IPS-20b (cell line): ENCODE measurements around the gene NDUFA9.

Experiments
- H3K27ac ChIP-seq: one replicate; pipeline ENCODE4 v1.5.1; 2013; ENCODE audit warnings: low read length
- H3K27me3 ChIP-seq: 2 replicates; pipeline ENCODE4 v1.6.1; 2013; ENCODE audit warnings: mild to moderate bottlenecking, low read length, inconsistent platforms; ENCODE audit not compliant: insufficient read depth
- H3K36me3 ChIP-seq: 2 replicates; pipeline ENCODE4 v1.6.1; 2013; ENCODE audit warnings: low read depth, mild to moderate bottlenecking, inconsistent platforms, low read length, moderate library complexity; ENCODE audit not compliant: insufficient read depth
- H3K4me1 ChIP-seq: 2 replicates; pipeline ENCODE4 v1.6.1; 2013; ENCODE audit warnings: mild to moderate bottlenecking, control low read depth, inconsistent platforms, low read length, moderate library complexity; ENCODE audit not compliant: insufficient read depth
- H3K4me3 ChIP-seq: 2 replicates; pipeline ENCODE4 v1.5.1; 2013; ENCODE audit warnings: mild to moderate bottlenecking, low read length, inconsistent platforms
- H3K9ac ChIP-seq: 2 replicates; pipeline ENCODE4 v1.6.1; 2013; ENCODE audit warnings: low read depth, mild to moderate bottlenecking, inconsistent platforms, low read length, moderate library complexity
- H3K9me3 ChIP-seq: 2 replicates; pipeline ENCODE4 v1.6.1; 2013; ENCODE audit warnings: mild to moderate bottlenecking, low read depth, low read length, inconsistent platforms; ENCODE audit not compliant: insufficient read depth

The NDUFA9 gene

GRCh38 chr12:4648501-4649357 lies at the start of gene NDUFA9, which contains the start of gene AKAP3:
Gene NDUFA9 (plus strand): TSS chr12:4649114. CDS start chr12:4649127, 13 bp downstream.
Gene AKAP3 (minus strand): TSS chr12:4649051. CDS start chr12:4638196, 10,855 bp downstream.
- H3K36me3 ChIP-seq, result peaks cover under 1% of the 10 kb centered on the region; the same call in 1 of the 2 replicates
- no peaks in the 10 kb centered on the region for H3K9me3 ChIP-seq
- peaks cover 3% of the 10 kb centered on the region; the same call in 1 of the 2 replicates for H3K4me1 ChIP-seq
- no peaks in the 10 kb centered on the region for H3K27me3 ChIP-seq
- H3K27ac ChIP-seq, result peak within 1 kb of the TSS; percentile 37
- peak within 1 kb of the TSS; percentile 88 for H3K9ac ChIP-seq
- H3K4me3 ChIP-seq, result peak within 1 kb of the TSS; percentile 89

- Histone ChIP-seq H3K36me3 (peaks cover 3% of the 10 kb centered on the region; the same call in 1 of the 2 replicates), H3K9ac (no peak overlapping the region), H3K4me3 (no peak overlapping the region), H3K9me3 (no peaks in the 10 kb centered on the region), H3K4me1 (no peaks in the 10 kb centered on the region), H3K27ac (no peak overlapping the region), H3K27me3 (peaks cover 7% of the 10 kb centered on the region; the same call in 1 of the 2 replicates)
Observed at GRCh38 chr12:4603421-4603820, 45.5 kb upstream of the NDUFA9 start.

- H3K9me3 ChIP-seq, result no peaks in the 10 kb centered on the region
Observed at GRCh38 chr12:4603946-4604345, 45.0 kb upstream of the NDUFA9 start.

GRCh38 chr12:4604684-4605193 lies 44.2 kb upstream of the NDUFA9 start:
- Histone ChIP-seq H3K4me3 (peak overlapping the region; percentile 91), H3K9ac (peak overlapping the region; percentile 84), H3K9me3 (no peaks in the 10 kb centered on the region), H3K27me3 (peaks cover 7% of the 10 kb centered on the region; the same call in 1 of the 2 replicates), H3K36me3 (peaks cover 3% of the 10 kb centered on the region; the same call in 1 of the 2 replicates), H3K27ac (no peak overlapping the region), H3K4me1 (no peaks in the 10 kb centered on the region)

More at GRCh38 chr12:4603946-4604345, 45.0 kb upstream of the NDUFA9 start:
- H3K27ac ChIP-seq, result no peak overlapping the region
- H3K36me3 ChIP-seq, result peaks cover 3% of the 10 kb centered on the region; the same call in 1 of the 2 replicates
- no peak overlapping the region for H3K4me3 ChIP-seq
- H3K9ac ChIP-seq, result no peak overlapping the region
- peaks cover 7% of the 10 kb centered on the region; the same call in 1 of the 2 replicates for H3K27me3 ChIP-seq
- H3K4me1 ChIP-seq, result no peaks in the 10 kb centered on the region

- peaks cover 7% of the 10 kb centered on the region; the same call in 1 of the 2 replicates for H3K27me3 ChIP-seq
- H3K9me3 ChIP-seq, result no peaks in the 10 kb centered on the region
- H3K36me3 ChIP-seq, result peaks cover 7% of the 10 kb centered on the region; the same call in 1 of the 2 replicates
- no peak overlapping the region for H3K27ac ChIP-seq
- H3K9ac ChIP-seq, result no peak overlapping the region
- H3K4me3 ChIP-seq, result no peak overlapping the region
- no peaks in the 10 kb centered on the region for H3K4me1 ChIP-seq
Observed at GRCh38 chr12:4607056-4607455, 41.9 kb upstream of the NDUFA9 start.

GRCh38 chr12:4609071-4609470 lies 39.8 kb upstream of the NDUFA9 start:
- H3K4me1 ChIP-seq, result no peaks in the 10 kb centered on the region
- no peak overlapping the region for H3K4me3 ChIP-seq
- no peak overlapping the region for H3K9ac ChIP-seq
- no peak overlapping the region for H3K27ac ChIP-seq
- no peaks in the 10 kb centered on the region for H3K9me3 ChIP-seq
- H3K27me3 ChIP-seq, result no peaks in the 10 kb centered on the region
- H3K36me3 ChIP-seq, result peaks cover 23% of the 10 kb centered on the region

- H3K4me1 ChIP-seq, result no peaks in the 10 kb centered on the region
- H3K27me3 ChIP-seq, result no peaks in the 10 kb centered on the region
- peaks cover 25% of the 10 kb centered on the region for H3K36me3 ChIP-seq
Observed at GRCh38 chr12:4610481-4610880, 38.4 kb upstream of the NDUFA9 start.

GRCh38 chr12:4615667-4616066 lies 33.2 kb upstream of the NDUFA9 start:
- Histone ChIP-seq H3K4me1 (no peaks in the 10 kb centered on the region), H3K9me3 (no peaks in the 10 kb centered on the region), H3K9ac (no peak overlapping the region), H3K4me3 (no peak overlapping the region), H3K36me3 (peaks cover 23% of the 10 kb centered on the region), H3K27me3 (no peaks in the 10 kb centered on the region), H3K27ac (no peak overlapping the region)

More at GRCh38 chr12:4610481-4610880, 38.4 kb upstream of the NDUFA9 start:
- Histone ChIP-seq H3K27ac (no peak overlapping the region), H3K9me3 (no peaks in the 10 kb centered on the region), H3K9ac (no peak overlapping the region), H3K4me3 (no peak overlapping the region)

- H3K9me3 ChIP-seq, result no peaks in the 10 kb centered on the region
- no peaks in the 10 kb centered on the region for H3K4me1 ChIP-seq
- no peaks in the 10 kb centered on the region for H3K36me3 ChIP-seq
- no peak overlapping the region for H3K9ac ChIP-seq
- H3K4me3 ChIP-seq, result no peak overlapping the region
- no peaks in the 10 kb centered on the region for H3K27me3 ChIP-seq
- H3K27ac ChIP-seq, result no peak overlapping the region
Observed at GRCh38 chr12:4621511-4621910, 27.4 kb upstream of the NDUFA9 start.

- H3K9ac ChIP-seq, result no peak overlapping the region
- no peaks in the 10 kb centered on the region for H3K36me3 ChIP-seq
- H3K4me3 ChIP-seq, result no peak overlapping the region
- peaks cover 13% of the 10 kb centered on the region; the same call in 1 of the 2 replicates for H3K4me1 ChIP-seq
- no peaks in the 10 kb centered on the region for H3K9me3 ChIP-seq
- H3K27ac ChIP-seq, result no peak overlapping the region
- no peaks in the 10 kb centered on the region for H3K27me3 ChIP-seq
Observed at GRCh38 chr12:4626543-4626942, 22.4 kb upstream of the NDUFA9 start.

GRCh38 chr12:4628406-4628805 lies 20.5 kb upstream of the NDUFA9 start:
- Histone ChIP-seq H3K36me3 (no peaks in the 10 kb centered on the region), H3K27me3 (no peaks in the 10 kb centered on the region), H3K9me3 (no peaks in the 10 kb centered on the region), H3K9ac (no peak overlapping the region), H3K27ac (no peak overlapping the region), H3K4me1 (peaks cover 13% of the 10 kb centered on the region; the same call in 1 of the 2 replicates), H3K4me3 (no peak overlapping the region)
